ENCODE measurements around the gene OVOL2. TPM values are rescaled to one million over a fixed set of nuclear protein-coding genes. Genes with fewer than 3 reads are reported as not detected.
A peak's percentile ranks its signal among the peaks of the same experiment; 100 is the strongest.
"Not testable (repeated sequence)": the region's sequence is repeated elsewhere in the genome, so short reads cannot be mapped to it uniquely, and the experiment has no call there.

The OVOL2 gene
- total RNA-seq, 3 donors from 2014 or later = 11.5 to 36.3 (median 15.2) TPM

DNA sequence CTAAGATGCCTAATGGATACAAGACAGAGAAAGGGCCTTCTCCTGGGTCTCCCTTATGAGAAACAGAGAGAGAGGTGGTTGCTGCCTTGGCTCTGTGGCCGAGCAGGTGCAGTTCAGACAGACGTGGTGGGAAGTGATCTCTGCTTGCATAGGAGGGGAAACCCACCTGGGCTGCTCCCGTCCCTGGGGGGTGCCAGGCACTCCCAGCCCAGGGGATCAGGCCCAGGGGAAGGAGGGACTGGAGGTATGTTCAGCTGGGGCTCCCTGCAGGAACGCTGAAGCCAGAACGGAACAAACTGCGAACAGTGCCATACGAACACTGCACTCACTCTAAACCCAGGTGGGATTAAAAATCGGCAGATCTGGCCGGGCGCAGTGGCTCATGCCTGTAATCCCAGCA, 35.7 kb upstream of the OVOL2 start:
- Histone ChIP-seq H3K4me1 (ENCODE audit: low read depth) (peaks cover 3% of the 10 kb centered on the region), H3K9me3 (no peaks in the 10 kb centered on the region), H3K36me3 (ENCODE audit: low read depth) (no peaks in the 10 kb centered on the region), H3K4me3 (no peak overlapping the region)
- TF ChIP-seq, protein P1, sequence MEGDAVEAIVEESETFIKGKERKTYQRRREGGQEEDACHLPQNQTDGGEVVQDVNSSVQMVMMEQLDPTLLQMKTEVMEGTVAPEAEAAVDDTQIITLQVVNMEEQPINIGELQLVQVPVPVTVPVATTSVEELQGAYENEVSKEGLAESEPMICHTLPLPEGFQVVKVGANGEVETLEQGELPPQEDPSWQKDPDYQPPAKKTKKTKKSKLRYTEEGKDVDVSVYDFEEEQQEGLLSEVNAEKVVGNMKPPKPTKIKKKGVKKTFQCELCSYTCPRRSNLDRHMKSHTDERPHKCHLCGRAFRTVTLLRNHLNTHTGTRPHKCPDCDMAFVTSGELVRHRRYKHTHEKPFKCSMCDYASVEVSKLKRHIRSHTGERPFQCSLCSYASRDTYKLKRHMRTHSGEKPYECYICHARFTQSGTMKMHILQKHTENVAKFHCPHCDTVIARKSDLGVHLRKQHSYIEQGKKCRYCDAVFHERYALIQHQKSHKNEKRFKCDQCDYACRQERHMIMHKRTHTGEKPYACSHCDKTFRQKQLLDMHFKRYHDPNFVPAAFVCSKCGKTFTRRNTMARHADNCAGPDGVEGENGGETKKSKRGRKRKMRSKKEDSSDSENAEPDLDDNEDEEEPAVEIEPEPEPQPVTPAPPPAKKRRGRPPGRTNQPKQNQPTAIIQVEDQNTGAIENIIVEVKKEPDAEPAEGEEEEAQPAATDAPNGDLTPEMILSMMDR (IDR thresholded peaks at IDR 0.05) = no peak
- DNase-seq (no peak), ATAC-seq (no peak)
- intact Hi-C loops (cut with DNase I, micrococcal nuclease) = no loop called here

DNA sequence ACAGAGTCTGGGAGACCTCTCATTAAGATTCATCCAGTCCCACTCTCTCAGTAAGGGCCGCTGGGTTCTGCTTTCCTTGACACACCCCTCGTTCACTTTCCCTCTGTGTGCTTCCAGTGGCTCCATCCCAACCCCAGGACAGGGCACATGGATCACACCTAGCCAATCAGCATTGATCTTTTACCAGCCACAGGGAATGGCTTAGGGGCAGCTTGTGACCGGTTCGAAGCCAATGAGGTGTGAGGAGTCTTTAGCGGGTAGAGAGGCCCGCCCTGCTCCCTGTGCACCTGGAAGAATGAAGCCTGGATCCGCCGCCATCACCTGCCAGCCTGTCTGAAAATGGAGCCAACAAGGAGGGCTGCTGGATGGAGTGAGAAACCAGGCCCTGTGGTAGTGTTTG, 35.2 kb upstream of the OVOL2 start:
- intact Hi-C loops (cut with DNase I, micrococcal nuclease) = no loop called here
- no peak overlapping the region for H3K4me3 ChIP-seq
- peaks cover 3% of the 10 kb centered on the region for H3K4me1 ChIP-seq (ENCODE audit: low read depth)
- ATAC-seq (no peak), DNase-seq (no peak)
- TF ChIP-seq, protein P1 (IDR thresholded peaks at IDR 0.05) = no peak
- H3K9me3 ChIP-seq = no peaks in the 10 kb centered on the region
- H3K36me3 ChIP-seq (ENCODE audit: low read depth) = no peaks in the 10 kb centered on the region

DNA sequence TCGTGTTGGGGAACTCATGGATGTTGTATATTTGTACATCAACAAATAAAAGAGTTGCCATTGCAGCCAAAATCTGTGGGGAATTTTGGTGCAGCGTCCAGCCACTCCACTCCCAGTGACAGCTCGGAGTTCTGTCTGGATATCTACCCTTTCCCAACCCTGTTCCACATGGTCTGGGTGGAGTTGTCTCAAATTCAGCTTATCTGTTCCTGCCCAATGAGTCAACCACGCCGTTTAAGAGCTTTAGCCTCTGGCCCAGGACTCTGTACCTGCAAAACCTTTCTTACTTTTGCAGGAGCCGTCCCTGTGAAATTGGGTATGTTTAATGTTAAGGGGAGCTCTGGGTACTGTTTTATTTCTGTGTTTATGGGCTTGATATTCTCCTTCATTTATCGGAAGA, 33.9 kb upstream of the OVOL2 start:
- H3K36me3 ChIP-seq (ENCODE audit: low read depth) = no peaks in the 10 kb centered on the region
- H3K4me1 ChIP-seq (ENCODE audit: low read depth) = peaks cover 3% of the 10 kb centered on the region
- no peak overlapping the region for H3K4me3 ChIP-seq
- TF ChIP-seq, protein P1 (IDR thresholded peaks at IDR 0.05) = no peak
- peak; percentile 92 for ATAC-seq
- intact Hi-C loops (cut with DNase I, micrococcal nuclease) = no loop called here
- DNase-seq = no peak
- H3K9me3 ChIP-seq = no peaks in the 10 kb centered on the region

DNA sequence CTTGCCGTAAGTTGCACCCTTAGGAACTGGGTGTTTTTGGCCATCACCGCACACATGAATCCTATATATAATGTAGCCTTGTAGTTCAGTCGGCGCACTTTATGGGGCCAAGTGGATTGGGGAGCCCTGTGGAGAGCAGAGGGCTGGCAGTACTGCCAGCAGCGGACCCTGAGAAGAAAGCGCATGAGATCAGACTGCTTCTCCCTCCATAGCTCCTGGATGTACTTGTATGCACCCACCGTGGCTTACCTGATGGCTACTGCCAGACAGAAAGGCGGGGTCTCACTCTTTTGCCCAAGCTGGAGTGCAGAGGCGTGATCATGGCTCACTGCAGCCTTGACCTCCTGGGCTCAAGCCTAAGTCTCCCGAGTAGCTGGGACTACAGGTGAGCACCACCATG, 32.8 kb upstream of the OVOL2 start:
- TF ChIP-seq, protein P1 (IDR thresholded peaks at IDR 0.05) = no peak
- intact Hi-C loops (cut with DNase I, micrococcal nuclease) = no loop called here
- Histone ChIP-seq H3K4me3 (no peak overlapping the region), H3K4me1 (ENCODE audit: low read depth) (peaks cover 3% of the 10 kb centered on the region), H3K9me3 (no peaks in the 10 kb centered on the region), H3K36me3 (ENCODE audit: low read depth) (no peaks in the 10 kb centered on the region)
- no peak for DNase-seq
- no peak for ATAC-seq

DNA sequence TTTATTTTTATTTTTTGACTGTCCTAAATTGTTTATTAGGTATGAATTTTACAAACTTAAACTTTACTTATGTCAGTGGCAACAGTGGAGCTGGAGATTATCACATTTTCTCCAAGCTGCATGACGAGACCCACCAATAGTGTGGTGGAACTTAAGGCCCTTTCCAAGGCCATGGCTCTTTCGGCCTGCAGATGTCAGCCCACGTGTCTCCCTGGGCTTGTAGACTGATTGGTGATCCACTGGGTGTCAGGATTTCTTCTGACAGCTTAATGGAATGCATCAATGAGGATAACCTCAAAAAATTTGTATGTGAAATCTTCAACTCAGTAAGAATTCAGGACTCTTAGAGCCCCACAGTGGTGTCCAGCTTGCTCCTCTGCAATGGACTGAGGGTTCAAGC, 32.3 kb upstream of the OVOL2 start:
- Histone ChIP-seq H3K9me3 (no peaks in the 10 kb centered on the region), H3K36me3 (ENCODE audit: low read depth) (no peaks in the 10 kb centered on the region), H3K4me3 (no peak overlapping the region), H3K4me1 (ENCODE audit: low read depth) (peaks cover 3% of the 10 kb centered on the region)
- no peak for ATAC-seq
- TF ChIP-seq, protein P1 (IDR thresholded peaks at IDR 0.05) = no peak
- intact Hi-C loops (cut with DNase I, micrococcal nuclease) = no loop called here
- no peak for DNase-seq

DNA sequence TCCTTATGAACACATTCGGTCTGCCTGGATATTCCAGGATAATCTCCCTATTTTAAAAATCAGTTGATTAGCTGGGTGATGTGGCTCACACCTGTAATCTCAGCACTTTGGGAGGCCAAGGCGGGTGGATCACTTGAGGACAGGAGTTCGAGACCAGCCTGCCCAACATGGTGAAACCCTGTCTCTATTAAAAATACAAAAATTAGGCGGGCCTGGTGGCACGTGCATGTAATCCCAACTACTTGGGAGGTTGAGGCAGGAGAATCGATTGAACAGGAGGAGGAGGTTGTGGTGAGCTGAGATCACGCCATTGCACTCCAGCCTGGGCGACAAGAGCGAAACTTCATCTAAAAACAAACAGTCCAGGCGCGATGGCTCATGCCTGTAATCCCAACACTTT, 31.1 kb upstream of the OVOL2 start:
- intact Hi-C loops (cut with DNase I, micrococcal nuclease); H3K4me1 ChIP-seq (ENCODE audit: low read depth); DNase-seq; ATAC-seq; H3K36me3 ChIP-seq (ENCODE audit: low read depth); H3K9me3 ChIP-seq; H3K4me3 ChIP-seq: not testable (repeated sequence)

DNA sequence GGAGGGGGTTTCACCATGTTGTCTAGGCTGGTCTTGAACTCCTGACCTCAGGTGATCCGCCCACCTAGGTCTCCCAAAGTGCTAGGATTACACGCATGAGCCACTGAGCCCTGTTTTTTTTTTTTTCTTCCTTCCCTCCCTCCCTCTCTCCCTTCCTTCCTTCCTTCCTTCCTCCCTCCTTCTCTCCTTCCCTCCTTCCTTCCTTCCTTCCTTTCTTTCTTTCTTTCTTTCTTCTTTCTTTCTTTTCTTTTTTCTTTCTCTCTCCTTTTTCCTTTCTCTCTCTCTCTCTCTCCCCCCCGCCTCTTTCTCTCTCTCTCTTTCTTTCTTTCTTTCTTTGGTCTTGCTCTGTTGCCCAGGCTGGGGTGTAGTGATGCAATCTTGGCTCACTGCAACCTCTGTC, 30.6 kb upstream of the OVOL2 start:
- intact Hi-C loops (cut with DNase I, micrococcal nuclease); H3K4me3 ChIP-seq; H3K36me3 ChIP-seq (ENCODE audit: low read depth); H3K4me1 ChIP-seq (ENCODE audit: low read depth); ATAC-seq; H3K9me3 ChIP-seq; DNase-seq: not testable (repeated sequence)
